DOHH2 (cell line): Measurements from ENCODE around the gene EIF2S1.

Experiments
- EZH2phosphoT487 ChIP-seq: fragments of 200-600 bp; sonication (generic); IDR thresholded peaks from 2 replicates; pipeline ENCODE4 v1.6.1; 2017; ENCODE audit warnings: borderline replicate concordance, mild to moderate bottlenecking, antibody characterized with exemption, low read length, moderate library complexity, mixed read lengths
- TF ChIP-seq, protein P1 (sequence below): fragments of 200-600 bp; sonication (generic); IDR thresholded peaks from one replicate; pipeline ENCODE4 v1.5.1; 2014; ENCODE audit warnings: antibody characterized with exemption, mild to moderate bottlenecking, low read depth, low read length; ENCODE audit not compliant: poor library complexity, severe bottlenecking

DNA sequence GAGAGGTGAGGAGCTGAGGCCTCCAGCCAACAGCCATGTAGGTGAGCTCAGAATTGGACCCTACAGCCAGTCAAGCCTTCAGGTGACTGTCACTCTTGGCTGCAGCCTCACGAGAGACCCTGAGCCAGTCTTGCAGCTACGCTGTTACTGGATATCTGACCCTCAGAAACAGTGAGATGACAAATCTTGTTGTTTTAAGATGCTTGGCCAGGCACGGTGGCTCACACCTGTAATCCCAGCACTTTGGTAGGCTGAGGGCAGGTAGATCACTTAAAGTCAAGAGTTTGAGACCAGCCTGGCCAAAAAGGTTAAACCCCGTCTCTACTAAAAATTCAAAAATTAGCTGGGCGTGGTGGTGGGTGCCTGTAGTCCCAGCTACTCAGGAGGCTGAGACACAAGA is 45.6 kb downstream of the EIF2S1 start:
- TF ChIP-seq, protein P1, sequence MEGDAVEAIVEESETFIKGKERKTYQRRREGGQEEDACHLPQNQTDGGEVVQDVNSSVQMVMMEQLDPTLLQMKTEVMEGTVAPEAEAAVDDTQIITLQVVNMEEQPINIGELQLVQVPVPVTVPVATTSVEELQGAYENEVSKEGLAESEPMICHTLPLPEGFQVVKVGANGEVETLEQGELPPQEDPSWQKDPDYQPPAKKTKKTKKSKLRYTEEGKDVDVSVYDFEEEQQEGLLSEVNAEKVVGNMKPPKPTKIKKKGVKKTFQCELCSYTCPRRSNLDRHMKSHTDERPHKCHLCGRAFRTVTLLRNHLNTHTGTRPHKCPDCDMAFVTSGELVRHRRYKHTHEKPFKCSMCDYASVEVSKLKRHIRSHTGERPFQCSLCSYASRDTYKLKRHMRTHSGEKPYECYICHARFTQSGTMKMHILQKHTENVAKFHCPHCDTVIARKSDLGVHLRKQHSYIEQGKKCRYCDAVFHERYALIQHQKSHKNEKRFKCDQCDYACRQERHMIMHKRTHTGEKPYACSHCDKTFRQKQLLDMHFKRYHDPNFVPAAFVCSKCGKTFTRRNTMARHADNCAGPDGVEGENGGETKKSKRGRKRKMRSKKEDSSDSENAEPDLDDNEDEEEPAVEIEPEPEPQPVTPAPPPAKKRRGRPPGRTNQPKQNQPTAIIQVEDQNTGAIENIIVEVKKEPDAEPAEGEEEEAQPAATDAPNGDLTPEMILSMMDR, result no peak
- TF ChIP-seq EZH2phosphoT487, result no peak
